ENCODE data around the gene THAP8.

DNA sequence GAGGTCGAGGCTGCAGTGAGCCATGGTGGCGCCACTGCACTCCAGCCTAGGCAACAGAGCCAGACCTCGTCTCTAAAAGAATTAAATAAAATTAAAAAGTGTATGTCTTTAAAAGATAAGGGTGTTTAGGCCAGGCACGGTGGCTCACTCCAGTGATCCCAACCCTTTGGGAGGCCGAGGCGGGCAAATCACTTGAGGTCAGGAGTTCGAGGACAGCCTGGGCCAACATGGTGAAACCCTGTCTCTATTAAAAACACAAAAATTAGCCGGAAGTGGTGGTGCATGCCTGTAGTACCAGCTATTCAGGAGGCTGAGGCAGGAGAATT is 66.6 kb downstream of the THAP8 start:
- TF ChIP-seq POLR2A (IDR thresholded peaks at IDR 0.05; ENCODE audit: low read depth, low read length) (no peak), POLR2AphosphoS5 (IDR thresholded peaks at IDR 0.05; ENCODE audit: low read depth, low read length) (no peak), TAF1 (IDR thresholded peaks at IDR 0.05; ENCODE audit: low read depth, low read length) (no peak), SPI1 (IDR thresholded peaks at IDR 0.05; ENCODE audit: low read depth, low read length) (no peak), PAX5 (IDR thresholded peaks at IDR 0.05; ENCODE audit: insufficient read depth, low read length, severe bottlenecking) (no peak)

All from GM12891 (cell line).